Measurements from ENCODE around the gene CCNI2. TPM values are rescaled to one million over a fixed set of nuclear protein-coding genes. Genes with fewer than 3 reads are reported as not detected.

Gene CCNI2
- total RNA-seq, 1 experiment from 2014 or later, result 1.4 TPM

- Histone ChIP-seq H3K27ac (ENCODE audit: low read depth, low read length) (no peak overlapping the region), H3K4me2 (ENCODE audit: low read length) (no peak overlapping the region), H2AFZ (ENCODE audit: low read depth, low read length, poor library complexity, severe bottlenecking) (no peak overlapping the region), H3K9ac (ENCODE audit: low read length) (no peak overlapping the region), H3K9me3 (ENCODE audit: control insufficient read depth in 1 of 2, insufficient read depth in 1 of 2, low read depth in 1 of 2, low read length in 2 of 2) (no peaks in the 10 kb centered on the region), H3K4me3 (replicated peaks in 1 of 2; ENCODE audit: low read depth in 1 of 2, low read length in 2 of 2) (no peak overlapping the region), H3K9me2 (ENCODE audit: insufficient read depth) (no peaks in the 10 kb centered on the region), H3K27me3 (ENCODE audit: insufficient read depth, low read length) (no peaks in the 10 kb centered on the region), H3K4me1 (ENCODE audit: control insufficient read depth in 1 of 2, insufficient read depth in 2 of 2, low read length in 2 of 2) (peaks cover 2 to 10% of the 10 kb centered on the region in 2 experiments; a peak in 3 of 4 replicates), H3K79me2 (ENCODE audit: insufficient read depth, low read length) (no peaks in the 10 kb centered on the region), H3K36me3 (ENCODE audit: control insufficient read depth in 1 of 2, insufficient read depth in 2 of 2, low read length in 2 of 2) (no peaks in the 10 kb centered on the region), H4K20me1 (ENCODE audit: insufficient read depth) (no peaks in the 10 kb centered on the region)
- TF ChIP-seq REST (IDR thresholded peaks at IDR 0.05; ENCODE audit: low read depth) (no peak), ZBTB33 (IDR thresholded peaks at IDR 0.05; ENCODE audit: extremely low read depth, insufficient replicate concordance, low read length) (no peak), ZFX (IDR thresholded peaks at IDR 0.05) (no peak), SRF (IDR thresholded peaks at IDR 0.05; ENCODE audit: low read depth) (no peak), EGR1 (IDR thresholded peaks at IDR 0.05; ENCODE audit: low read depth) (no peak)
- no TSS peak for BruUV-seq (replicated peaks)
- DNase-seq (ENCODE audit: low read depth, low spot score) (no peak), ATAC-seq (no peak)
- CTCF ChIA-PET, result interaction anchor here (0.6 kb wide), 1 partner anchor 225 kb away, joined by 3 read pairs; no protein-coding TSS in a partner anchor
- RAD21 ChIA-PET (ENCODE audit: low non-redundant PET in 1 of 2, low total read pairs in 2 of 2, uncharacterized antibody in 2 of 2, unreplicated experiment in 2 of 2), result no interaction called here
- intact Hi-C loops (cut with micrococcal nuclease), result no loop called here
- POLR2A ChIA-PET, result no interaction called here
These were observed 4.2 kb downstream of the CCNI2 start for GRCh38 chr5:132751444-132751843.
